ENCODE data around the gene ACACB.

The ACACB gene

DNA sequence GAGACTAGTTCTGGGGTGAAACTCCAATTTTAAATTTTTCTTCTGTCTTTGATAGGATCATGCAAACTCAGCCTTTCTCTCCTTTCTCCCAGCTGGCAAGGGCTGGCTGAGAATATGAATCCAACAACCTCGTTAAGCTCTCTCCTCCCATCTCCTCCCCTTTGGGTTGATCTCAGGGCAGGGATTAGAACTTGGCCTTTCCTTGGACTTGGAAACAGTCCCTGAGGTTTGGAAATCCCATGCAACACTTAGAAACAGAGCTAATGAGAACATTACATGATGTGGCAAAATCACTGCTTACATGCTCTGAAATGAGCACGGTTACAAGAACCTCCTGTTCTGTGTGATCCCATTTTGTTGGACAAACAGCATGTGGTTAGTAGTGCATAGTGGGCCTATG, 31.6 kb downstream of the ACACB start:
- H3K36me3 ChIP-seq: no peaks in the 10 kb centered on the region
- no peaks in the 10 kb centered on the region for H3K9me3 ChIP-seq (ENCODE audit: severe bottlenecking)
- no peak overlapping the region for H3K27ac ChIP-seq
- TF ChIP-seq CTCF (IDR thresholded peaks at IDR 0.05; ENCODE audit: low read depth, low read length): no peak
- H3K27me3 ChIP-seq (ENCODE audit: insufficient read depth, low read depth, severe bottlenecking): no peaks in the 10 kb centered on the region
- H3K4me3 ChIP-seq (ENCODE audit: low read depth, low read length): no peak overlapping the region
- DNase-seq: peak; percentile 43

- Histone ChIP-seq H3K36me3 (no peaks in the 10 kb centered on the region), H3K27me3 (ENCODE audit: insufficient read depth, low read depth, severe bottlenecking) (no peaks in the 10 kb centered on the region), H3K4me3 (ENCODE audit: low read depth, low read length) (no peak overlapping the region), H3K27ac (no peak overlapping the region), H3K9me3 (ENCODE audit: severe bottlenecking) (no peaks in the 10 kb centered on the region)
- no peak for DNase-seq
- no peak for TF ChIP-seq CTCF (IDR thresholded peaks at IDR 0.05; ENCODE audit: low read depth, low read length)
Observed at GRCh38 chr12:109150124-109150640, 33.8 kb downstream of the ACACB start.

DNA sequence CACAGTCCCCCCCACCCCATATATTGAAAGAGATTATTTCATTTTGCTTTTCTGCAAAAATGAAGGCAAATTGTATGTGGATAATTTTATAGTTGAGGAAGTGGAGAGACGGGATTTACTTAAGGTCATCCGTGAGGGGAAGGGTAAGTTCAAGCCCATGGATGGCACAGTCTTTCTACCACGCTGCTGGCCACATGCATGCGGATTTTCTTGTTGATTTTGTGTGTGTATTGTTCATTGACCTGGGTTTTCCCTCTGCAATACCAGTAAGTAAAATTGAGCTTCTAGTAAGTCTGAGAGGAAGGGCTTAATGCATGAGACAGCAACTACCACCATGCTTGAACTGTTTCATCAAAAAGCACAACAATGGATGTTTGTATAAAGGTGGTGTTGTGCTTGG, 35.1 kb downstream of the ACACB start:
- TF ChIP-seq CTCF (IDR thresholded peaks at IDR 0.05; ENCODE audit: low read depth, low read length): no peak
- no peaks in the 10 kb centered on the region for H3K27me3 ChIP-seq (ENCODE audit: insufficient read depth, low read depth, severe bottlenecking)
- no peak overlapping the region for H3K4me3 ChIP-seq (ENCODE audit: low read depth, low read length)
- H3K27ac ChIP-seq: no peak overlapping the region
- DNase-seq: no peak
- H3K9me3 ChIP-seq (ENCODE audit: severe bottlenecking): no peaks in the 10 kb centered on the region
- H3K36me3 ChIP-seq: no peaks in the 10 kb centered on the region

GRCh38 chr12:109153821-109154441, 37.5 kb downstream of the ACACB start:
- no peak for TF ChIP-seq CTCF (IDR thresholded peaks at IDR 0.05; ENCODE audit: low read depth, low read length)
- H3K27ac ChIP-seq: no peak overlapping the region
- H3K9me3 ChIP-seq (ENCODE audit: severe bottlenecking): no peaks in the 10 kb centered on the region
- H3K27me3 ChIP-seq (ENCODE audit: insufficient read depth, low read depth, severe bottlenecking): no peaks in the 10 kb centered on the region
- DNase-seq: no peak
- no peaks in the 10 kb centered on the region for H3K36me3 ChIP-seq
- peak overlapping the region; percentile 33 for H3K4me3 ChIP-seq (ENCODE audit: low read depth, low read length)

DNA sequence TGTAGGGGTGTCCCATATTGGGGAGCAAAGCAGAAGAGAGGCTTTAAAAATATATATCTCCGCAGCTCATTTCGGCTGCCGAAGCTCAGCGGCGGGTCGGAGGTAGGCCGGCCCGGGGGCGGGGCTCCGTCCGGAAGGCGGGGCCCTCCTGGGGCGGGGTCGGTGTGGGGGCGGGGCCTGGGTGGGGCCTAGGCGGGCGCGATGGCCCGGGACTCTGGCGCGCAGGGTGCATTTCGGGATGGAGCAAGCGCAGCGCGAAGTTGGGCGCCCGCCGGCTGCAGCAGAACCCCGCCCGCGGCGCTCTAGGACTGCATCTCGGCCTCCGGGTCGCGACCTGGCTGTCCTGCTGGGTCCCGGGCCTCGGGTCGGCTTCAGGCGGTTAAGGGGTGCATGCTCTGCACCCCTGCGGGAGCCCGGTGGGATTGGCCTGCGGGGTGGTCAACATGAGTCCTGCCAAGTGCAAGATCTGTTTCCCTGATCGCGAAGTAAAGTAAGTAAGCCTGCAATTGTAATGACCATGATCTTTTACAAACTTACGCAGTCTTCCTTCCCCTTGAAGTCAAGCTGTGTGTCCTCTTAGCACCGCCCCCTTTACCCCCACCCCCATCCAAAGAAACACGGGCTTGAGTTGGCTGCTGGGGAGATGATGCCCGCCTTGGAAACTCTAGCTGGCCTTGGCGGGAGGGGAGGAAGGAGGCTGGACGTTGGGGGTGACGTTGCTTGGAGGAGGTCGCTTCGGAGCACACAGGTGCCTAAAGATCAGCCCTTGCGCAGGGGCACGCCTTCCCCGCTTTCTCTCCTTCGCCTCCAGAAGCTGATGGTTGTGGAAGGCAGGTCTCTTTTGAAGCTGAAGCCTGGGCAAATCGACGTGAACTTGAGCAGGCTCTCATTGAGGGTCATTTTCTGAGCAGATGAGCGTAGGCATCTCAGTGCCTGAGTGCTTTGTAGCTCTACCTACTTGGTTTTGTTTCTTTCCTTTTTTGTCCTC, 38.4 kb downstream of the ACACB start:
- DNase-seq: peak; percentile 78
- no peaks in the 10 kb centered on the region for H3K27me3 ChIP-seq (ENCODE audit: insufficient read depth, low read depth, severe bottlenecking)
- H3K4me3 ChIP-seq (ENCODE audit: low read depth, low read length): peak overlapping the region; percentile 57
- TF ChIP-seq CTCF (IDR thresholded peaks at IDR 0.05; ENCODE audit: low read depth, low read length): no peak
- peak overlapping the region; percentile 58 for H3K27ac ChIP-seq
- no peaks in the 10 kb centered on the region for H3K36me3 ChIP-seq
- no peaks in the 10 kb centered on the region for H3K9me3 ChIP-seq (ENCODE audit: severe bottlenecking)

Data from WERI-Rb-1 (cell line).